ENCODE results near the gene GPR32. TPM values are rescaled to one million over a fixed set of nuclear protein-coding genes. Genes with fewer than 3 reads are reported as not detected.
"Not testable (repeated sequence)": the region's sequence is repeated elsewhere in the genome, so short reads cannot be mapped to it uniquely, and the experiment has no call there.

GPR32 gene, protein sequence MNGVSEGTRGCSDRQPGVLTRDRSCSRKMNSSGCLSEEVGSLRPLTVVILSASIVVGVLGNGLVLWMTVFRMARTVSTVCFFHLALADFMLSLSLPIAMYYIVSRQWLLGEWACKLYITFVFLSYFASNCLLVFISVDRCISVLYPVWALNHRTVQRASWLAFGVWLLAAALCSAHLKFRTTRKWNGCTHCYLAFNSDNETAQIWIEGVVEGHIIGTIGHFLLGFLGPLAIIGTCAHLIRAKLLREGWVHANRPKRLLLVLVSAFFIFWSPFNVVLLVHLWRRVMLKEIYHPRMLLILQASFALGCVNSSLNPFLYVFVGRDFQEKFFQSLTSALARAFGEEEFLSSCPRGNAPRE
- total RNA-seq (2013; cell fraction: nucleolus; rRNA removed): not detected in 2 replicates
- total RNA-seq (2014; rRNA removed): not detected in 2 replicates
- not detected in 2 replicates for total RNA-seq (2014; rRNA removed; fragmentation: Illumina TruSeq; extraction: Trizol)
- total RNA-seq (2021): not detected in 2 replicates
- polyA plus RNA-seq (2011; ENCODE audit: low read depth): not detected
- polyA plus RNA-seq (2011; rRNA removed): not detected in 2 replicates
- not detected in 2 replicates for polyA plus RNA-seq (2011; cell fraction: cytosol; rRNA removed)
- polyA plus RNA-seq (2011; cell fraction: nucleus; rRNA removed): not detected in 2 replicates
- polyA plus RNA-seq (2012): not detected in 2 replicates
- polyA plus RNA-seq (2014; fragmentation: Illumina TruSeq; extraction: Trizol): not detected in 2 replicates
- not detected for polyA plus RNA-seq (2014; fragmentation: Nextera tagmentation; extraction: Ambion mirVana)
- polyA plus RNA-seq (2014; rRNA removed): not detected in 2 replicates
- not detected for polyA plus RNA-seq (2016; fragmentation: Nextera tagmentation; extraction: Ambion mirVana)
- not detected in 2 replicates for polyA minus RNA-seq (2011; rRNA and poly(A)+ RNA removed)
- polyA minus RNA-seq (2011; cell fraction: cytosol; rRNA and poly(A)+ RNA removed): not detected in 2 replicates
- polyA minus RNA-seq (2011; cell fraction: nucleus; rRNA and poly(A)+ RNA removed): not detected in 2 replicates
- Bru-seq, nascent RNA: not detected
- BruChase-seq, experiment 1, labeled RNA remaining after a 6-hour chase: not detected
- not detected for BruChase-seq, experiment 2, labeled RNA remaining after a 2-hour chase
- long read RNA-seq, experiment 1: 0 reads
- long read RNA-seq, experiment 2: 0 reads

- H3K4me3 ChIP-seq; DNase-seq (ENCODE audit: low read depth, low spot score); H2AFZ ChIP-seq (ENCODE audit: control insufficient read depth, low read depth, low read length); H3K4me1 ChIP-seq (ENCODE audit: control insufficient read depth, insufficient read depth, low read length); H3K27ac ChIP-seq (ENCODE audit: control insufficient read depth, insufficient read depth); H3K36me3 ChIP-seq (ENCODE audit: control insufficient read depth in 2 of 2, insufficient read depth in 2 of 2, low read length in 1 of 2); BruUV-seq (replicated peaks); ATAC-seq; FAIRE-seq; H3K9ac ChIP-seq (ENCODE audit: control insufficient read depth, insufficient read depth, low read length); POLR2A ChIA-PET; H3K4me2 ChIP-seq (ENCODE audit: control insufficient read depth, insufficient read depth); SMC1A ChIA-PET (ENCODE audit: uncharacterized antibody, unreplicated experiment); H4K20me1 ChIP-seq (ENCODE audit: control insufficient read depth, insufficient read depth); H3K79me2 ChIP-seq (ENCODE audit: control insufficient read depth, insufficient read depth, low read length); in situ Hi-C loops (cut with MboI); intact Hi-C loops (cut with micrococcal nuclease; ENCODE audit: unreplicated experiment); RAD21 ChIA-PET (ENCODE audit: unreplicated experiment); H3K27me3 ChIP-seq (replicated peaks in 1 of 2; ENCODE audit: control insufficient read depth in 2 of 2, insufficient read depth in 2 of 2, low read length in 1 of 2); H3K9me3 ChIP-seq (replicated peaks; ENCODE audit: control insufficient read depth, insufficient read depth, low read length): not testable (repeated sequence)
- 0% methylated on average over 2 of the region's 2 CpGs for WGBS (ENCODE audit: insufficient coverage, insufficient replicate concordance, low lambda C conversion rate, missing lambda C conversion rate)
- CTCF ChIA-PET: interaction anchor here (0.6 kb wide), 1 partner anchor 282 kb away, joined by 4 read pairs; no protein-coding TSS in a partner anchor
Measured at GRCh38 chr19:50770164-50770563, at the start of gene GPR32. Gene GPR32 (plus strand): TSS chr19:50770464. CDS start chr19:50770601, 137 bp downstream.

DNA sequence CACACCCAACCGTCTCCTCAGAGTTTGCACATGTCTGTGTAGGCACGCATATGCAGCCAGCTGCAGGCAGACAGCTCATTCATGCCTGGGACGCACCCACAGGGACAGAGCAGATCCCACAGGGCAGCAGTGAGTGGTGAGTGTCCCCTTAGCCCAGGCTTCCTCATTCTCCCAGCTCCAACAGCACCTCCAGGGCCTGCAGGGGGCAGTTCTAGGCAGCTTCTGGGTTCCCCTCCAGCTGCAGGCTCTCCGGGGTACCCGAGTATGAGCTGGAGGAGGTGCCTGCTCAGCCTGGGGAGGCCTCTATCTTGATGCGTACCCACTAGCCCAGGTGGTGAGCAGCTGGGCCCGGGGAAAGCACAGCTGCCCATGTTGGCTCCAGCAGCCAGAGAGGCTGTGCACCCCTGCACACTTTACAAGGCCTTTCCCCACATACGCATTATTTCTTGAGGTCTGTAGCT lies 49.3 kb upstream of the GPR32 start:
- H3K4me3 ChIP-seq: no peak overlapping the region
- CTCF ChIA-PET: interaction anchor here (1.1 kb wide), 1 partner anchor 201 kb away, joined by 3 read pairs; no protein-coding TSS in a partner anchor
- TF ChIP-seq ATF3 (IDR thresholded peaks at IDR 0.05; ENCODE audit: borderline replicate concordance, extremely low read depth, low read depth, low read length): no peak
- no peak for TF ChIP-seq BHLHE40 (IDR thresholded peaks at IDR 0.05; ENCODE audit: borderline replicate concordance in 1 of 2, low read depth in 2 of 2, low read length in 1 of 2)
- no peak for TF ChIP-seq EGR1 (IDR thresholded peaks at IDR 0.05; ENCODE audit: borderline replicate concordance in 1 of 2, low read depth in 2 of 2, low read length in 2 of 2)
- TF ChIP-seq FOXK2 (IDR thresholded peaks at IDR 0.05): no peak
- no peak for TF ChIP-seq MYC (IDR thresholded peaks at IDR 0.05; ENCODE audit: insufficient read depth, insufficient read length, insufficient replicate concordance, low read length, severe bottlenecking)
- no peak for TF ChIP-seq IKZF2 (IDR thresholded peaks at IDR 0.05)
- TF ChIP-seq, protein P1, sequence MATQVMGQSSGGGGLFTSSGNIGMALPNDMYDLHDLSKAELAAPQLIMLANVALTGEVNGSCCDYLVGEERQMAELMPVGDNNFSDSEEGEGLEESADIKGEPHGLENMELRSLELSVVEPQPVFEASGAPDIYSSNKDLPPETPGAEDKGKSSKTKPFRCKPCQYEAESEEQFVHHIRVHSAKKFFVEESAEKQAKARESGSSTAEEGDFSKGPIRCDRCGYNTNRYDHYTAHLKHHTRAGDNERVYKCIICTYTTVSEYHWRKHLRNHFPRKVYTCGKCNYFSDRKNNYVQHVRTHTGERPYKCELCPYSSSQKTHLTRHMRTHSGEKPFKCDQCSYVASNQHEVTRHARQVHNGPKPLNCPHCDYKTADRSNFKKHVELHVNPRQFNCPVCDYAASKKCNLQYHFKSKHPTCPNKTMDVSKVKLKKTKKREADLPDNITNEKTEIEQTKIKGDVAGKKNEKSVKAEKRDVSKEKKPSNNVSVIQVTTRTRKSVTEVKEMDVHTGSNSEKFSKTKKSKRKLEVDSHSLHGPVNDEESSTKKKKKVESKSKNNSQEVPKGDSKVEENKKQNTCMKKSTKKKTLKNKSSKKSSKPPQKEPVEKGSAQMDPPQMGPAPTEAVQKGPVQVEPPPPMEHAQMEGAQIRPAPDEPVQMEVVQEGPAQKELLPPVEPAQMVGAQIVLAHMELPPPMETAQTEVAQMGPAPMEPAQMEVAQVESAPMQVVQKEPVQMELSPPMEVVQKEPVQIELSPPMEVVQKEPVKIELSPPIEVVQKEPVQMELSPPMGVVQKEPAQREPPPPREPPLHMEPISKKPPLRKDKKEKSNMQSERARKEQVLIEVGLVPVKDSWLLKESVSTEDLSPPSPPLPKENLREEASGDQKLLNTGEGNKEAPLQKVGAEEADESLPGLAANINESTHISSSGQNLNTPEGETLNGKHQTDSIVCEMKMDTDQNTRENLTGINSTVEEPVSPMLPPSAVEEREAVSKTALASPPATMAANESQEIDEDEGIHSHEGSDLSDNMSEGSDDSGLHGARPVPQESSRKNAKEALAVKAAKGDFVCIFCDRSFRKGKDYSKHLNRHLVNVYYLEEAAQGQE (IDR thresholded peaks at IDR 0.05; ENCODE audit: low read depth, low read length): no peak

More for the DNA sequence above, 49.3 kb upstream of the GPR32 start:
- SMC1A ChIA-PET (ENCODE audit: uncharacterized antibody, unreplicated experiment): no interaction called here
- Histone ChIP-seq H3K9me3 (replicated peaks; ENCODE audit: control insufficient read depth, insufficient read depth, low read length) (peaks cover 1% of the 10 kb centered on the region; the same call in 2 of the 3 replicates), H3K36me3 (ENCODE audit: control insufficient read depth in 2 of 2, insufficient read depth in 2 of 2, low read length in 1 of 2) (no peaks in the 10 kb centered on the region), H2AFZ (ENCODE audit: control insufficient read depth, low read depth, low read length) (no peak overlapping the region), H3K27me3 (replicated peaks in 1 of 2; ENCODE audit: control insufficient read depth in 2 of 2, insufficient read depth in 2 of 2, low read length in 1 of 2) (peaks cover 7 to 13% of the 10 kb centered on the region in 2 experiments), H3K79me2 (ENCODE audit: control insufficient read depth, insufficient read depth, low read length) (no peaks in the 10 kb centered on the region), H3K4me1 (ENCODE audit: control insufficient read depth, insufficient read depth, low read length) (no peaks in the 10 kb centered on the region), H3K4me2 (ENCODE audit: control insufficient read depth, insufficient read depth) (no peak overlapping the region), H4K20me1 (ENCODE audit: control insufficient read depth, insufficient read depth) (no peaks in the 10 kb centered on the region), H3K9ac (ENCODE audit: control insufficient read depth, insufficient read depth, low read length) (no peak overlapping the region), H3K27ac (ENCODE audit: control insufficient read depth, insufficient read depth) (no peak overlapping the region)
- WGBS (ENCODE audit: insufficient coverage, insufficient replicate concordance, low lambda C conversion rate, missing lambda C conversion rate): 22% methylated on average over 8 of the region's 8 CpGs
- ATAC-seq (no peak), DNase-seq (ENCODE audit: low read depth, low spot score) (no peak), FAIRE-seq (no peak)
- BruUV-seq (replicated peaks): no TSS peak
- intact Hi-C loops (cut with micrococcal nuclease; ENCODE audit: unreplicated experiment) (no loop called here), in situ Hi-C loops (cut with MboI) (no loop called here)
- RAD21 ChIA-PET (ENCODE audit: unreplicated experiment): interaction anchor here (1.2 kb wide), 1 partner anchor 201 kb away, joined by 5 read pairs; no protein-coding TSS in a partner anchor
- POLR2A ChIA-PET: no interaction called here

All from GM12878 (cell line).